Activated CD4-positive, CD25-positive, alpha-beta regulatory T cell (primary cell): ENCODE results near the gene NXPH3.

ENCODE experiments used
- DNase-seq, 4 experiments: peaks; one replicate each; lab custom pipeline; 2025; lab: John Stamatoyannopoulos, UW

Gene NXPH3

DNA sequence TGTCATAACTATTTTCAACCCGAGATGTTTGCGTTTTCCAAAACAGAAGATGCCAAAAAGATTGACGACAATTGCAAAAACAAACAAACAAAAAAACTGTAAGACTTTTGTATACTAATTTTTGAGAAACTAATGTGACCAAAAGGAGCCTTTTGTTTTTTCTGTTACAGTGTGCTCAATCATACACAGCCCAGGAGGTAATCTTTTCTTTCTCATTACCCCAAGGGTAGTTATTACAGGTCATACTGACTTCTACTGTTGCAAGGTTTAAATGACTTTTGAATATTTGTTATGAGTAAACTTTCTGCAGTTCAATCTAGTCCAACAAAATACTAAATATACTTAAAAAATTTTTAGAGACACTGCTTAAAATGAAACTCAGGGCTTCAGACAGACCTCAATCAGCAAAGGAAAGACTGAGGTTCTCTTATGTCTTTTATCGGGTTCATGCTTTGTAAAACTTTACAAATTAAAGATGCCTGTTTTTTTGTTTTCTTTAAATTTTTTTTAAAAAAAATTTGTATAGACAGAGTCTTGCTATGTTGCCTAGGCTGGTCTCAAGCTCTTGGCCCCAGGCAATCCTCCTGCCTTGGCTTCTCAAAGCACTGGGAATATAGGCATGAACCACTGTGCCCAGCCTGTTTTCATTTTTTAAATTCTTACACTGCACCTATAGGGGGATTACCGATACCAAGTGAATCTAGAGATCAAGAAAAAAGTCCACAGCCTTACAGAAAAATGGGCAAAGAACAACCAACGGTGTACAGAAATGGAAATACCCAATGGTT lies 54.6 kb downstream of the NXPH3 start:
- no peak for DNase-seq

DNA sequence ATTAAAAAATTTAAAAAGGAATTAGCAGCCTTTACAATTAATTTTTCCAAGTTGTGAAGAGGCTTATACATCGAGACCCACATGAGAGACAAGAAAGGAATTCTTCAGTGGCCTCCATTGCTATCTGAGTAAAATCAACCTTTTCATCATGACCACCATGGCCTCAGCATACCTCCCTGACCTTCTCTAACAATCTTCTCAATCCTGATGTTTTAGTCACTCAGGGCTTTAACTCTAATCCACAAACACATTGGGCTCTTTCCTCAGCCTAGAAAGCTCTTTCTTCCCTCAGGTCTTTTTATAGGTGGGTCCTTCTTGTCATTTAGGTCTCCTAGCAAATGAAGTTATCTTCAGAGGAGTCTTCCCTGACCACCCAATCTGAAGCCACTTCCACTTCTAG lies 55.8 kb downstream of the NXPH3 start:
- DNase-seq, result no peak
